Sigmoid colon (tissue), 4 donors: ENCODE data around the gene TNRC18.

Experiments used
- CTCF ChIP-seq, 4 experiments: fragments of 450-650 bp in 3 of 4; fragments of 200-600 bp in 1 of 4; IDR thresholded peaks; one replicate each; pipeline ENCODE4 v1.5.1; 2016 to 2019; ENCODE audit warnings: antibody characterized with exemption in 4 of 4, mild to moderate bottlenecking in 3 of 4, moderate library complexity in 2 of 4
- EP300 ChIP-seq, 4 donors: sonication (generic); formaldehyde crosslinking; IDR thresholded peaks; one replicate each; pipeline ENCODE4 v1.6.1; 2017; ENCODE audit warnings: antibody characterized with exemption in 4 of 4
- POLR2A ChIP-seq, 2 donors: fragments of 450-650 bp; IDR thresholded peaks; one replicate each; pipeline ENCODE4 v1.6.1; 2016; ENCODE audit warnings: antibody characterized with exemption in 2 of 2, mild to moderate bottlenecking in 2 of 2, moderate library complexity in 2 of 2
- POLR2AphosphoS5 ChIP-seq, 4 donors: sonication (generic); formaldehyde crosslinking; IDR thresholded peaks; one replicate each; pipeline ENCODE4 v1.6.1; 2017; ENCODE audit warnings: antibody characterized with exemption in 4 of 4

DNA sequence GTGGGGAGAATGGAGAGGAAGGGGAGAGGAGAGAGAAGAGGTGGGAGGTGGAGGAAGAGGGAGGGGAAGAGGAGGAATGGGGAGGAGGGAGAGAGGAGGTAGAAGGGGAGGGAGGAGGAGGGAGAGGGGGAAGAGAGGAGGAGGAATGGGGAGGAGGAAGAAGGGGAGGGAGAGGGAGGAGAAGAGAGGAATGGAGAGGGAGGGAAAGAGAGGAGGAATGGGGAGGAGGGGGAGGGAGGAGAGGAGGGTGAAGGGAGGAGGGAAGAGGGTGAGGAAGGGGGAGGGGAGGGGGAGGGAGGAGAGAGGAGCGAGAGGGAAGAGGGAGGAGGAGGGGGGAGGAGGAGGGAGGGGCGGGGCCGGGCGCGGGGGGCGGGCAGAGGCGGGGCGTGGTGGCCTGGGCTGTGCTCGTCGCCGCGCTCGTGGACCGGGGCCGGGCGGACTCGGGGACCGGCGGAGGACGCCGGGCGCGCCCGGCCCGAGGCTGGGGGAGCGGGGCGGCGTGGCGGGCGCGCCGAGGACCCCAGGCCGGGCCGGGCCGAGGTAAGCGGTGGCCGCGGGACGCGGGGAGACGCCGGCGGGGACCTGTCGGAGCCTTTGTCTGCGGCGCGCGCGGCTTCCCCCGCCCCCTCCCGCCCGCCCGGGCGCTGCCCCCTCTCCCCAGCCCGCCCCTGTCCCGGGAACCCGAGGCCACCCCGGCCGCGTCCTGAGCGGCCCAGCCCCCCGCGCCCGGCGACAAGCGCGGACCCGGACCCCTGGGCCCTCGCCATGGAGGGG lies 140.9 kb downstream of the TNRC18 start, which contains the start of gene SLC29A4:
- no peak for TF ChIP-seq CTCF (IDR thresholded peaks at IDR 0.05)
- TF ChIP-seq POLR2AphosphoS5 (IDR thresholded peaks at IDR 0.05): no peak
- TF ChIP-seq POLR2A (IDR thresholded peaks at IDR 0.05): no peak
- TF ChIP-seq EP300 (IDR thresholded peaks at IDR 0.05): no peak
